GM10266 (cell line): Measurements from ENCODE around the gene KLRF2.

Experiments
- DNase-seq: peaks from one replicate; pipeline ENCODE4 v3.0.0; 2012; ENCODE audit errors: extremely low spot score
- TF ChIP-seq, protein P1 (sequence below): IDR thresholded peaks from 2 replicates; pipeline ENCODE4 v1.5.1; 2012; ENCODE audit warnings: mild to moderate bottlenecking, low read depth; ENCODE audit not compliant: control insufficient read depth, insufficient read depth; ENCODE audit errors: missing control alignments

KLRF2 gene

DNA sequence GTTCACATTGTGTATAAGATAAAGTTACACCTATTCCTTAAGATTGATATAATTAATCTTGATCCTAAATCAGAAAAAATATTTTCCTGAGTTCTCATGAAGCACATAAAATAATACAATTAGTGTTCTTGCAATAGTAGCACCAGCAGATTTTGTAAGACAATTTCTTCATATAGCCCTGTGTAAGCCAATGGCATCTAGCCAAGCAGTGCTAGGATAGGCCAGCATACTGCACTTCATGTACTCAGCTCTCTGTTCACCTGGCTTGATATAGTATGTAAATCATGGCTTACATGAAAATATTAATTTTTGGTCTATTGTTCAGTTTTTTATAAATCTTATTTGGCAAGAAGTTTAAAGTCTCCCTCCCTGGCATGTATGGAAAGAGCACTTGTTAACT lies 1.9 kb downstream of the KLRF2 start:
- TF ChIP-seq, protein P1, sequence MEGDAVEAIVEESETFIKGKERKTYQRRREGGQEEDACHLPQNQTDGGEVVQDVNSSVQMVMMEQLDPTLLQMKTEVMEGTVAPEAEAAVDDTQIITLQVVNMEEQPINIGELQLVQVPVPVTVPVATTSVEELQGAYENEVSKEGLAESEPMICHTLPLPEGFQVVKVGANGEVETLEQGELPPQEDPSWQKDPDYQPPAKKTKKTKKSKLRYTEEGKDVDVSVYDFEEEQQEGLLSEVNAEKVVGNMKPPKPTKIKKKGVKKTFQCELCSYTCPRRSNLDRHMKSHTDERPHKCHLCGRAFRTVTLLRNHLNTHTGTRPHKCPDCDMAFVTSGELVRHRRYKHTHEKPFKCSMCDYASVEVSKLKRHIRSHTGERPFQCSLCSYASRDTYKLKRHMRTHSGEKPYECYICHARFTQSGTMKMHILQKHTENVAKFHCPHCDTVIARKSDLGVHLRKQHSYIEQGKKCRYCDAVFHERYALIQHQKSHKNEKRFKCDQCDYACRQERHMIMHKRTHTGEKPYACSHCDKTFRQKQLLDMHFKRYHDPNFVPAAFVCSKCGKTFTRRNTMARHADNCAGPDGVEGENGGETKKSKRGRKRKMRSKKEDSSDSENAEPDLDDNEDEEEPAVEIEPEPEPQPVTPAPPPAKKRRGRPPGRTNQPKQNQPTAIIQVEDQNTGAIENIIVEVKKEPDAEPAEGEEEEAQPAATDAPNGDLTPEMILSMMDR, result no peak
- no peak for DNase-seq

DNA sequence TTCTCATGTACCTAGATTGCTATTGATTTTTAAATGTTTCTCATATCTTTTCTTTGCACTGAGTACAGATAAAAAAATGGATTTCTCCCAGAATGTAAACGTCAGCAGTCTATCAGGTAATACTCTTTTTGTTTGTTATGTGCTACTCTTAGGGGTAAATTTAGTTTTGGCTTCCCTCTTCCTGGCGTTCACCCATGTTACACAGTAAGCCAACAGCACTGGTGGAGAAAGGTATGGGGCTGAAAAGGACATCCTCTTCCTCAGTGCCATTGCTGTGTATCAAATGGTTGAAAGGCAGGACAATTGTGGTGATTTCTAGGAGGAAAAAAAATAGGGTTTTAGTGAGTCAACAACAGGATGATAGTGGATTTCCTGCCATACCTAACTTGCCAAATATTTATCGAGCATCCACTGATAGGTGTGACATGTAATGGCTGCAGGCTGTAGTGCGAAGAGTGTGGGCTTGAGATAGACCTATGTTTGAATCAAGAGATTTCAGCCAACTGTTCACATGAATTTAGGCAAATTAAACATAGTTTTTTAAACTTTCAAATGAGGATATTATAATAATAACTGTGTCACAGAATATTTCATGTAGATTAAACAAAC lies 7.5 kb downstream of the KLRF2 start:
- TF ChIP-seq, protein P1, result no peak
- no peak for DNase-seq

DNA sequence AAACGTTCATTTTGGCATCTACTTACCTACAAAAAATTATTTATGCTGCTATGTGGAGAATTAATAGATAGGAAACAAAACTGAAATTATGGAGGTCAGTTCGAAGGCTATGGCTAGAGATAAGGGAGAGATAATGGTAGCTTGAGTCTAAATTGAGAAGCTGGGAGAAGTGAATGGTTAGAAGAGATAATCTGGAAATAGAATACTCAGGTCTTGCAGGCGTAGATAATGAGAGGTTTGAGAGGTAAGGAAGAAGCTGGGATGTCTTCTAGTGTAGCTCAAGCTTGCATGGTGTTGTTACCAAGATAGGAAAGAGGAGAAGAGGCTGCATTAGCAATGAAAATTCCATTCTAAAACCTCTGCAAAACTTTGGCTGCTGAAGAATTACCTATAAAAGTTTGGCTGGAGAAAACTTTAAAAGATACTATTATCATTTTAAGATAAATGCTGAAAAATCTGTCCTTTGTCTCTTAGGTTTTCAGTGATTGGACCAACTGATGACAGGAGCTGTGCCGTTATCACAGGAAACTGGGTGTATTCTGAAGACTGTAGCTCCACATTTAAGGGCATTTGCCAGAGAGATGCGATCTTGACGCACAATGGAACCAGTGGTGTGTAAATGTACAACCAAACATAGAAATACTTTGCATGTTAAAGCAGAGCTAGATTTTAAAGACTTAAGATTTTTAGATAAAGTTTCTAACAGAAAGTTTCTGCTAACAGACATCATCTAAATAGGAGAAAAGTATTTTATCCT lies 14.1 kb downstream of the KLRF2 start:
- no peak for DNase-seq
- TF ChIP-seq, protein P1, result no peak

DNA sequence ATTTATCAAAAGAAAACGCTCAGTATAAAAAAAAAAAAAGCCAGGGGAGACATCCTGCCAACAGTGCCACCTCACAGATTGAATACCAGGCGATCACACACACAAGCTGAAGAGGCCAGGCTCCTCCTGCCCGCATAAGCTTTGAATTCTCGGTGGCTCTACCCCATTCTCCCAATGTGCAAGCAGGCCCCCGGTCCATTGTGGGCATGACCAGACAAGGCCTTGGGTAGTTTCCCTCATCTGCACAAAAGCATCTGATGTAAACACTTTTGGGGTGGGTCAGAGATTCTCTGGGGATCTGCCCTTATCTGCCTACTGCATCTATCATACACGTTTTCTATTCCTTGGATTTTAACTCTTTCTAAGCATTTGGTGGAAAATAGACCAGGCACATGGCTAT lies 16.2 kb downstream of the KLRF2 start:
- no peak for DNase-seq
- TF ChIP-seq, protein P1, result no peak

DNA sequence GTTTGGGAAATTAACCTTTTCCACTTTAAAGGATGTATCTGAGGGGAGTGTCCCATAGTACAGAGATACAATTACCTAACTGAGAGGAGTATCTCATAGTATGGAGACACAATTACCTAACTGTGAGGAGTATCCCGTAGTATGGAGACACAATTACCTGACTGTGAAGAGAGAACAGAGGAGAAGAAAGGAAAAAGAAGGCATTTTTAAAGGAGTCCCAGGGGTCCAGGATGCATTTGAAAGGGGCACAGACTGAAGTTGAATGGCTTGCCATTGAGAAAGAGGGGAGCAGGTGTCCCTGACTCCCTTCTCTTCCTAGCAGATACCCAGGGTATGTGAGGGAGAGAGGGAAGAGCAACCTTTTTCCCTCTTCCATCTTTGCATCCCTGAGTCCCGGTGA lies 17.9 kb downstream of the KLRF2 start:
- DNase-seq, result no peak
- TF ChIP-seq, protein P1, result no peak

DNA sequence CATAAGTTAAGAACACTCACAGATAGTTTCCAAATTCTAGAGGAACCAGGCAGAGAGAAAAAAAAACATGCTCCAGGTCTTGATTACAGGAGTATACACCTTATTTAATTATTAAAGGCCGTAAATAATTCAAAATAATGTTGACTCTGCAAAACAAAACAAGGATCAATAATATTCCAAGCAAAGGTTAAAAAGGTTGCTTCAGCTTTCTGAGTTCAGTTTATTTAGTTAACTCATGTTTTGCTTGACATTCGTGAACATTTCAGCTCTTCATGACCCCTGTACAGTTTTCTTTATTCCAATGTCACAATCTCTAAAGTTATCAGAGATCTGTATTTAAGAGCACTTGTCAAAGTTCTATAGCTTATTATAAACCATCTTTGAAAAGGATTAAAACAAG lies 19.6 kb downstream of the KLRF2 start:
- DNase-seq, result no peak
- TF ChIP-seq, protein P1, result no peak

DNA sequence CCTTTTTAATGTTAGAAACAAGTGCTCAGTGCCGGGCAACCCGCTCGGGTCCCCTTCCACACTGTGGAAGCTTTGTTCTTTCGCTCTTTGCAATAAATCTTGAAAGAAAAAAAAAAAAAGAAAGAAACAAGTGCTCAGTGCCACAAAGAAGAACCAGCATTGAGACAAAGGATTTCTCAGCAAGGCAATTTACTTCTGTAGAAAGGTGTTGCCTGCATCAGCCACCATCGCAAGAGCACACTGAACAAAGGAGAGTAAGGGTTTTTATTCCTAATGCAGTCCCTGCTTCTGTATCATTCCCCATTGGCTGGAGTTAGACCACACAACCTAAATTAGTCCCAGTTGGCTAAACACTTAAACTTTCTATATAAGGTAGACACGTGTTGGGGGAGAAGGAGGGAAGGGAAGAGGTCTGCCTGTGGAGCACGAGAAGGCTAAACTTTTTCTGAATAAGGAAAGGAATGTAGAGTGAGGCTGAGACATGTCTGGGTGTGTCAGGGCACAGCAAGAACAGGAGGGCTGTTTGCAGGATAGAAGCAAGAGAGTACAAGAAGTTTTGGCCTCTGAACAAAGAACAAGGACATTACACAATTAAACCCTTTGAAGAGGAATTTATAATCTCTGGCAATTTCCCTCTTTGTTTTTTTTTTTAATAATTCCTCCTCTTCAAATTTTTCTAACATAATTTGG lies 21.4 kb downstream of the KLRF2 start:
- DNase-seq, result no peak
- TF ChIP-seq, protein P1, result no peak
